ENCODE data around the gene LPO.

DNA sequence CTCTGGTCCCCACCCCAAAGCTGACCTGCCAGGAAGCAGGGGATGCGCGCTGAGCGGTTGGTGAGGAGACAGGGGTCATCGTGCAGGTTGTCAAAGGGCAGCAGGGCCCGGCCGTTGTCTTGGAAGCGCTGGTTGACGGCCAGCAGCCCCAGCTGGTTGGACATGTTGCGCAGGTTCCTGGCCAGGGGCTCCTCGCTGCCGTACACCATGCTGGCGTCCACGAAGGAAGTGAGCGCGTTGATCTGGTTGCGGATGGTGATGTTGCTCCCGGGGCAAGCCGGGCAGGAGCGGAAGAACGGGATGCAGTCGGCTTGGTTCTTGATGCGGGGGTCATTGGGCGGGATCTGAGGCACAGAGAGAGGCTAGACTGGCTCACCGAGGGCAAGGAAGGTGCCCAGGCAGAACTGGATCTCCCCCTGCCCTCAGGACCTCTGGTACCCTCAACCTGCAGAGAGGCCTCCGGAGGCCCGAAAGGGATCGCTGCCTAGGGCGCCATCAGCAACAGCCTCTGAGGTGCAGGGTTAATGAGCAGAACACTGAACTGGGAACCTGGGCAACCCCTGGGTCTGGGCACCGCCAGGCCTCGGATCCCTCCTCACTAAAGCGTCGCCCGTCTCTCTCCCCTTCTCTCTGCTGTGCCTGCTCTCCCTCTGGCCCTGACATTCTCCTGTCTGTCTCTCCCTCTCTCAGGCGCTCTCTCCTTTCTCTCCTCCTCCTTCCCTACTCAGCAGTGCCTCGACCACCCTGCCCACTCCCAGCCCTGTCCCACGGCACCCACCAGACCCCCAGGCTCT is 39.6 kb downstream of the LPO start:
- TF ChIP-seq POLR2AphosphoS5 (IDR thresholded peaks at IDR 0.05; ENCODE audit: low read depth, low read length) (no peak), CTCF (IDR thresholded peaks at IDR 0.05) (no peak), SIN3A (IDR thresholded peaks at IDR 0.05; ENCODE audit: borderline replicate concordance, insufficient read depth, low read depth, low read length) (no peak), TCF7L2 (IDR thresholded peaks at IDR 0.05; ENCODE audit: low read depth, low read length) (no peak)
- TF ChIP-seq, protein P1, sequence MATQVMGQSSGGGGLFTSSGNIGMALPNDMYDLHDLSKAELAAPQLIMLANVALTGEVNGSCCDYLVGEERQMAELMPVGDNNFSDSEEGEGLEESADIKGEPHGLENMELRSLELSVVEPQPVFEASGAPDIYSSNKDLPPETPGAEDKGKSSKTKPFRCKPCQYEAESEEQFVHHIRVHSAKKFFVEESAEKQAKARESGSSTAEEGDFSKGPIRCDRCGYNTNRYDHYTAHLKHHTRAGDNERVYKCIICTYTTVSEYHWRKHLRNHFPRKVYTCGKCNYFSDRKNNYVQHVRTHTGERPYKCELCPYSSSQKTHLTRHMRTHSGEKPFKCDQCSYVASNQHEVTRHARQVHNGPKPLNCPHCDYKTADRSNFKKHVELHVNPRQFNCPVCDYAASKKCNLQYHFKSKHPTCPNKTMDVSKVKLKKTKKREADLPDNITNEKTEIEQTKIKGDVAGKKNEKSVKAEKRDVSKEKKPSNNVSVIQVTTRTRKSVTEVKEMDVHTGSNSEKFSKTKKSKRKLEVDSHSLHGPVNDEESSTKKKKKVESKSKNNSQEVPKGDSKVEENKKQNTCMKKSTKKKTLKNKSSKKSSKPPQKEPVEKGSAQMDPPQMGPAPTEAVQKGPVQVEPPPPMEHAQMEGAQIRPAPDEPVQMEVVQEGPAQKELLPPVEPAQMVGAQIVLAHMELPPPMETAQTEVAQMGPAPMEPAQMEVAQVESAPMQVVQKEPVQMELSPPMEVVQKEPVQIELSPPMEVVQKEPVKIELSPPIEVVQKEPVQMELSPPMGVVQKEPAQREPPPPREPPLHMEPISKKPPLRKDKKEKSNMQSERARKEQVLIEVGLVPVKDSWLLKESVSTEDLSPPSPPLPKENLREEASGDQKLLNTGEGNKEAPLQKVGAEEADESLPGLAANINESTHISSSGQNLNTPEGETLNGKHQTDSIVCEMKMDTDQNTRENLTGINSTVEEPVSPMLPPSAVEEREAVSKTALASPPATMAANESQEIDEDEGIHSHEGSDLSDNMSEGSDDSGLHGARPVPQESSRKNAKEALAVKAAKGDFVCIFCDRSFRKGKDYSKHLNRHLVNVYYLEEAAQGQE (IDR thresholded peaks at IDR 0.05; ENCODE audit: insufficient read depth in 1 of 2, low read depth in 2 of 2, low read length in 1 of 2) = no peak

All from Panc1 (cell line).